B cell (primary cell): ENCODE measurements around the gene TMC6. TPM values are rescaled to one million over a fixed set of nuclear protein-coding genes. Genes with fewer than 3 reads are reported as not detected.

ENCODE experiments used
- ATAC-seq: fragments of 200-7000 bp; cut with Tn5 transposase; one replicate; pipeline ENCODE4 v1.10.0; 2021; ENCODE audit warnings: low read depth, mild to moderate bottlenecking, moderate number of reproducible peaks, moderate library complexity
- CTCF ChIA-PET: fragments of 350-600 bp; sonication (Branson Sonifier 250); formaldehyde crosslinking; loops from one replicate; lab custom pipeline; 2021; ENCODE audit warnings: antibody characterized with exemption, inconsistent platforms; lab: Charles Lee
- POLR2A ChIA-PET: fragments of 350-600 bp; sonication (Branson Sonifier 250); formaldehyde crosslinking; loops from one replicate; lab custom pipeline; 2021; ENCODE audit warnings: antibody characterized with exemption; lab: Charles Lee
- DNase-seq: peaks from one replicate; pipeline ENCODE4 v3.0.0; 2013
- H2AFZ ChIP-seq: 2 replicates; pipeline ENCODE4 v1.6.1; 2012; ENCODE audit warnings: mild to moderate bottlenecking, low read depth, low read length; ENCODE audit not compliant: insufficient read depth, poor library complexity, severe bottlenecking
- H3K27ac ChIP-seq, 2 donors: 1 replicate in 1 of 2; 2 replicates in 1 of 2; pipeline ENCODE4 v1.5.1; 2012 to 2013; ENCODE audit warnings: low read length in 2 of 2, mild to moderate bottlenecking in 2 of 2, moderate library complexity in 1 of 2
- H3K27me3 ChIP-seq, 4 experiments: fragments of 200-600 bp in 1 of 4; sonication (generic) in 1 of 4; replicated peaks in 1 of 4; 1 replicate in 2 of 4; 2 replicates in 2 of 4; pipeline versions ENCODE4 v1.6.1 to v1.7.0; 2013 to 2016; ENCODE audit warnings: low read length in 3 of 4, mild to moderate bottlenecking in 2 of 4, mixed read lengths in 1 of 4, moderate library complexity in 1 of 4; ENCODE audit not compliant: insufficient read depth in 4 of 4, control insufficient read depth in 3 of 4; ENCODE audit errors: control extremely low read depth in 1 of 4
- H3K36me3 ChIP-seq, 2 experiments: replicated peaks in 1 of 2; 1 replicate in 1 of 2; 2 replicates in 1 of 2; pipeline versions ENCODE4 v1.6.1 to v1.7.1; 2013; ENCODE audit warnings: low read length in 1 of 2; ENCODE audit not compliant: insufficient read depth in 2 of 2, control insufficient read depth in 1 of 2; ENCODE audit errors: control extremely low read depth in 1 of 2, extremely low read depth in 1 of 2
- H3K4me1 ChIP-seq, 2 donors: fragments of 200-600 bp in 1 of 2; sonication (generic) in 1 of 2; 1 replicate in 1 of 2; 2 replicates in 1 of 2; pipeline versions ENCODE4 v1.5.1 to v1.6.1; 2013 to 2017; ENCODE audit warnings: low read length in 2 of 2; ENCODE audit not compliant: control insufficient read depth in 2 of 2, insufficient read depth in 2 of 2
- H3K4me2 ChIP-seq: replicated peaks from 2 replicates; pipeline ENCODE3; 2012; ENCODE audit warnings: mild to moderate bottlenecking, low read depth, low read length; ENCODE audit not compliant: poor library complexity, severe bottlenecking
- H3K4me3 ChIP-seq, 5 experiments: fragments of 200-600 bp in 1 of 5; sonication (generic) in 1 of 5; 1 replicate in 3 of 5; 2 replicates in 2 of 5; pipeline versions ENCODE4 v1.5.1 to v1.7.0; 2011 to 2016; ENCODE audit warnings: low read length in 4 of 5, mild to moderate bottlenecking in 4 of 5, low read depth in 2 of 5, control low read depth in 1 of 5, moderate library complexity in 1 of 5; ENCODE audit not compliant: insufficient read depth in 1 of 5; ENCODE audit errors: control extremely low read depth in 1 of 5, extremely low read depth in 1 of 5
- H3K79me2 ChIP-seq: fragments of 200-600 bp; sonication (generic); one replicate; pipeline ENCODE4 v1.6.0; 2016; ENCODE audit warnings: low read length; ENCODE audit not compliant: control insufficient read depth, insufficient read depth
- H3K9ac ChIP-seq: fragments of 200-600 bp; sonication (generic); 2 replicates; pipeline ENCODE4 v1.6.1; 2017; ENCODE audit warnings: mild to moderate bottlenecking, low read length, moderate library complexity
- H3K9me3 ChIP-seq, 3 donors: one replicate each; pipeline versions ENCODE4 v1.6.1 to v1.7.1; 2013; ENCODE audit warnings: low read length in 2 of 3; ENCODE audit not compliant: control insufficient read depth in 2 of 3, insufficient read depth in 1 of 3; ENCODE audit errors: control extremely low read depth in 1 of 3
- H4K20me1 ChIP-seq: 2 replicates; pipeline ENCODE4 v1.6.0; 2012; ENCODE audit warnings: mild to moderate bottlenecking, low read length; ENCODE audit not compliant: insufficient read depth, control insufficient read depth, poor library complexity, severe bottlenecking
- H3K27ac Mint-ChIP-seq: one replicate; pipeline ENCODE4 v1.8.0; 2021; ENCODE audit warnings: mixed read lengths
- H3K27me3 Mint-ChIP-seq: one replicate; pipeline ENCODE4 v1.8.0; 2021; ENCODE audit warnings: mixed read lengths
- H3K4me1 Mint-ChIP-seq: one replicate; pipeline ENCODE4 v1.8.0; 2021; ENCODE audit warnings: mixed read lengths
- H3K4me3 Mint-ChIP-seq: one replicate; pipeline ENCODE4 v1.8.0; 2021; ENCODE audit warnings: mixed read lengths
- H3K9me3 Mint-ChIP-seq: one replicate; pipeline ENCODE4 v1.8.0; 2022; ENCODE audit warnings: mixed read lengths; ENCODE audit not compliant: insufficient read depth
- CTCF ChIP-seq: fragments of 200-600 bp; IDR thresholded peaks from one replicate; pipeline ENCODE4 v1.8.0; 2022; ENCODE audit warnings: antibody characterized with exemption, mild to moderate bottlenecking
- EZH2 ChIP-seq: IDR thresholded peaks from 2 replicates; pipeline ENCODE4 v1.6.1; 2012; ENCODE audit warnings: borderline replicate concordance, low read depth, mild to moderate bottlenecking, moderate library complexity, low read length; ENCODE audit not compliant: insufficient read depth, poor library complexity, severe bottlenecking
- WGBS: methylation state at CpG from one replicate; pipeline ENCODE4 v1.1.5; 2013; ENCODE audit warnings: missing lambda C conversion rate; ENCODE audit not compliant: insufficient coverage; 5-methylcytosine and 5-hydroxymethylcytosine counted together
- intact Hi-C: fragments of 100-400 bp; cut with micrococcal nuclease; formaldehyde crosslinking; loops from one replicate; pipeline ENCODE4 v1.10.0; 2022
- polyA plus RNA-seq: library from polyadenylated mRNA; depleted of rRNA; stranded (reverse); fragments of >200 nt; gene quantifications from 2 replicates; pipeline ENCODE4 v1.2.3, GENCODE V29; 2012
- total RNA-seq, 2 donors: library from RNA; stranded (reverse); fragments of 120-200 nt in 1 of 2; gene quantifications; 1 replicate in 1 of 2; 2 replicates in 1 of 2; pipeline versions ENCODE4 v1.2.3 to v1.2.4, GENCODE V29; 2013 to 2022

Gene TMC6
- total and polyA plus RNA-seq, 2 donors (not counting 1 experiment from before 2014, with no cell fraction given): 374 to 891 TPM

- peak overlapping the region; percentile 41 for H3K27ac Mint-ChIP-seq
- DNase-seq (no peak), ATAC-seq (no peak)
- ChIA-PET CTCF (interaction anchor here (0.9 to 10.9 kb wide), 5 partner anchors 24 to 250 kb away, joined by 3 to 142 read pairs (median 3); no protein-coding TSS in a partner anchor), POLR2A (no interaction called here)
- intact Hi-C loops: loop anchor here (10.0 kb wide), 1 partner anchor 314 kb away; no protein-coding TSS in a partner anchor
- Histone ChIP-seq H3K4me1 (peaks cover 12 to 22% of the 10 kb centered on the region in 2 donors), H3K36me3 (peaks cover 0 to 74% of the 10 kb centered on the region in 2 experiments), H3K27me3 (no peaks in the 10 kb centered on the region), H3K9ac (no peak overlapping the region), H3K4me2 (no peak overlapping the region), H2AFZ (no peak overlapping the region), H4K20me1 (peaks cover 83% of the 10 kb centered on the region), H3K9me3 (no peaks in the 10 kb centered on the region), H3K79me2 (peaks cover 8% of the 10 kb centered on the region), H3K4me3 (no peak overlapping the region), H3K27ac (no peak overlapping the region)
- H3K4me1 Mint-ChIP-seq: peaks cover 24% of the 10 kb centered on the region
- 96% methylated on average over 22 of the region's 22 CpGs for WGBS
- TF ChIP-seq EZH2 (no peak), CTCF (no peak)
- H3K27me3 Mint-ChIP-seq: no peaks in the 10 kb centered on the region
- no peaks in the 10 kb centered on the region for H3K9me3 Mint-ChIP-seq
- H3K4me3 Mint-ChIP-seq: no peak overlapping the region
Observed at GRCh38 chr17:78110363-78111015, 18.1 kb downstream of the TMC6 start.

- no peak for DNase-seq
Observed at GRCh38 chr17:78109489-78109761, 19.1 kb downstream of the TMC6 start.

More at GRCh38 chr17:78109489-78109761, 19.1 kb downstream of the TMC6 start:
- no peak overlapping the region for H3K27ac Mint-ChIP-seq
- peaks cover 12 to 22% of the 10 kb centered on the region in 2 donors for H3K4me1 ChIP-seq
- ChIA-PET CTCF (interaction anchor here (10.9 kb wide), 1 partner anchor 68 kb away, joined by 142 read pairs; no protein-coding TSS in a partner anchor), POLR2A (no interaction called here)
- H3K36me3 ChIP-seq: peaks cover 0 to 73% of the 10 kb centered on the region in 2 experiments
- H3K9me3 ChIP-seq: no peaks in the 10 kb centered on the region
- H3K27me3 Mint-ChIP-seq: no peaks in the 10 kb centered on the region
- H3K79me2 ChIP-seq: peaks cover 6% of the 10 kb centered on the region
- no peaks in the 10 kb centered on the region for H3K9me3 Mint-ChIP-seq
- peaks cover 23% of the 10 kb centered on the region for H3K4me1 Mint-ChIP-seq
- no peak for ATAC-seq
- no peak overlapping the region for H3K4me2 ChIP-seq
- H3K4me3 ChIP-seq: no peak overlapping the region
- H3K4me3 Mint-ChIP-seq: no peak overlapping the region
- no peak overlapping the region for H2AFZ ChIP-seq
- no peak overlapping the region for H3K27ac ChIP-seq
- peaks cover 72% of the 10 kb centered on the region for H4K20me1 ChIP-seq
- H3K9ac ChIP-seq: no peak overlapping the region
- intact Hi-C loops: no loop called here
- 97% methylated on average over 9 of the region's 9 CpGs for WGBS
- TF ChIP-seq EZH2 (no peak), CTCF (no peak)
- H3K27me3 ChIP-seq: no peaks in the 10 kb centered on the region
